ENCODE measurements around the gene YTHDF1.
A peak's percentile ranks its signal among the peaks of the same experiment; 100 is the strongest.
"Not testable (repeated sequence)": the region's sequence is repeated elsewhere in the genome, so short reads cannot be mapped to it uniquely, and the experiment has no call there.

YTHDF1 gene

GRCh38 chr20:63216041-63216848 lies at the start of gene YTHDF1:
TSS of gene YTHDF1 (minus strand) at chr20:63216131. CDS start at chr20:63215892, 239 bp downstream.
- DNase-seq (ENCODE audit: low read depth in 2 of 2), result peak; percentile 92 to 93

- no peak for DNase-seq (ENCODE audit: low read depth in 2 of 2)
Observed at GRCh38 chr20:63264519-63264918, 48.6 kb upstream of the YTHDF1 start.

GRCh38 chr20:63264000-63264399 lies 48.1 kb upstream of the YTHDF1 start:
- DNase-seq (ENCODE audit: low read depth in 2 of 2), result no peak

- no peak for DNase-seq (ENCODE audit: low read depth in 2 of 2)
Observed at GRCh38 chr20:63262836-63263235, 46.9 kb upstream of the YTHDF1 start.

- no peak for DNase-seq (ENCODE audit: low read depth in 2 of 2)
Observed at GRCh38 chr20:63261795-63262528, 46.0 kb upstream of the YTHDF1 start.

GRCh38 chr20:63261060-63261794 lies 45.3 kb upstream of the YTHDF1 start:
- DNase-seq (ENCODE audit: low read depth in 2 of 2), result no peak

GRCh38 chr20:63260521-63260920 lies 44.6 kb upstream of the YTHDF1 start:
- DNase-seq (ENCODE audit: low read depth in 2 of 2), result no peak

- no peak for DNase-seq (ENCODE audit: low read depth in 2 of 2)
Observed at GRCh38 chr20:63259734-63260460, 44.0 kb upstream of the YTHDF1 start.

GRCh38 chr20:63258781-63259180 lies 42.9 kb upstream of the YTHDF1 start:
- no peak for DNase-seq (ENCODE audit: low read depth in 2 of 2)

- no peak for DNase-seq (ENCODE audit: low read depth in 2 of 2)
Observed at GRCh38 chr20:63257629-63258028, 41.7 kb upstream of the YTHDF1 start.

- DNase-seq (ENCODE audit: low read depth in 2 of 2), result no peak
Observed at GRCh38 chr20:63256954-63257353, 41.0 kb upstream of the YTHDF1 start.

GRCh38 chr20:63255931-63256704 lies 40.2 kb upstream of the YTHDF1 start:
- no peak for DNase-seq (ENCODE audit: low read depth in 2 of 2)

- DNase-seq (ENCODE audit: low read depth in 2 of 2), result no peak
Observed at GRCh38 chr20:63254606-63255384, 38.9 kb upstream of the YTHDF1 start.

- no peak for DNase-seq (ENCODE audit: low read depth in 2 of 2)
Observed at GRCh38 chr20:63254232-63254605, 38.3 kb upstream of the YTHDF1 start, which contains the start of gene NKAIN4. TSS of gene NKAIN4 (minus strand) at chr20:63254463. CDS start at chr20:63254450, 13 bp downstream.

GRCh38 chr20:63253438-63254231 lies 37.7 kb upstream of the YTHDF1 start:
- DNase-seq (ENCODE audit: low read depth in 2 of 2), result no peak

- no peak for DNase-seq (ENCODE audit: low read depth in 2 of 2)
Observed at GRCh38 chr20:63253065-63253437, 37.1 kb upstream of the YTHDF1 start.

GRCh38 chr20:63252284-63252711 lies 36.4 kb upstream of the YTHDF1 start:
- DNase-seq (ENCODE audit: low read depth in 2 of 2), result no peak

GRCh38 chr20:63251350-63251749 lies 35.4 kb upstream of the YTHDF1 start:
- DNase-seq (ENCODE audit: low read depth in 2 of 2), result not testable (repeated sequence)

- DNase-seq (ENCODE audit: low read depth in 2 of 2), result no peak
Observed at GRCh38 chr20:63249891-63250290, 34.0 kb upstream of the YTHDF1 start.
